Stimulated activated CD8-positive, alpha-beta memory T cell treated with anti-CD3 and anti-CD28 coated beads, Interleukin-2, amount 100 ng/mL, for 1 hour (primary cell): Measurements from ENCODE around the gene ABO.
"Not testable (repeated sequence)": the region's sequence is repeated elsewhere in the genome, so short reads cannot be mapped to it uniquely, and the experiment has no call there.

Experiments
- DNase-seq, 2 donors: peaks; one replicate each; pipeline ENCODE4 v3.0.0-alpha.2; 2020; ENCODE audit warnings: low read depth in 2 of 2

The ABO gene

DNA sequence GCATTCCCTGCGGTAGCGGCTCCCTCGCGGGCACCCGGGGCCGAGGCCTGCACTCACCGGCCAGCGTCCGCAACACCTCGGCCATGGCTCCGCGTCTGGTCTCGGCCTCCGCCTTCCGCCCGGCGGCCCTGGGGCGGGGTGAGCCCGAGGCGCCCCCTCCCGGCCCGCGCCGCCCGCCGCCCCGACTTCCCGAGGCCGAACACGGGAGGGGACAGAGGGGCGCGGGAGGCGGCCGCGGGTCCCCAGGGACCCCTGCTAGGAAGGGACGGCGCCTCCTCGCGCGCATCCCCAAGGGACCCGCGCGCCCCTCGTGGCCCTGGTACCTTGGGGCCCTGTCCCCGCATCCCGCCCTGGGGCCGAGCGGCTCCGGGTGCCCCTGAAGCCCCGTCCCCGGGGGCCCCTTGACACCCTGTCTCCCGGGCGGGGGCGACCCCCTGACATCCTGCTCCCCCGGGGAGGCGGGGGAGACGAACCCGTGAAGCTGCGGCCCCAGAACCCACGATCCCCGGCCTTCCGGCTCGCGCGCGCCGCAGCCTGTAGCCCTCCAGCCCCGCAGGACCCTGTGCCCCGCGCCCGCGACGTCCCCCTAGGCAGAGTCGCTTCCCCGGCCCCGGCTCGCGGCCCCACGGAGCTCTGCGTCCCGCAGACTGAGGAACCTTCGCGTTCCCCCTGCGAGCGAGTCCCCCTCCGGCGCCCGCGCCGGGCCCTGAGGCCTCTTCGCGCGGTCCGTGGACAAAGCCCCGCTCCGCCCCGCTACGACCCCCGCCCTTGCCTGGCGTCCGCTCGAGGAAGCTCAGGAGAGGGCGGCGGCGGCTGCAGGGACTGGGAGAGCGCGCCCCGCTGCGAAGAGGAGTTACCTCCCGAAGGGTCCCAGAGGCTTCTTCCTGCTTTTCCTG, at the start of gene ABO:
TSS of gene ABO (minus strand) at position 97 of the 896 bp plus-strand sequence.
- DNase-seq = no peak

DNA sequence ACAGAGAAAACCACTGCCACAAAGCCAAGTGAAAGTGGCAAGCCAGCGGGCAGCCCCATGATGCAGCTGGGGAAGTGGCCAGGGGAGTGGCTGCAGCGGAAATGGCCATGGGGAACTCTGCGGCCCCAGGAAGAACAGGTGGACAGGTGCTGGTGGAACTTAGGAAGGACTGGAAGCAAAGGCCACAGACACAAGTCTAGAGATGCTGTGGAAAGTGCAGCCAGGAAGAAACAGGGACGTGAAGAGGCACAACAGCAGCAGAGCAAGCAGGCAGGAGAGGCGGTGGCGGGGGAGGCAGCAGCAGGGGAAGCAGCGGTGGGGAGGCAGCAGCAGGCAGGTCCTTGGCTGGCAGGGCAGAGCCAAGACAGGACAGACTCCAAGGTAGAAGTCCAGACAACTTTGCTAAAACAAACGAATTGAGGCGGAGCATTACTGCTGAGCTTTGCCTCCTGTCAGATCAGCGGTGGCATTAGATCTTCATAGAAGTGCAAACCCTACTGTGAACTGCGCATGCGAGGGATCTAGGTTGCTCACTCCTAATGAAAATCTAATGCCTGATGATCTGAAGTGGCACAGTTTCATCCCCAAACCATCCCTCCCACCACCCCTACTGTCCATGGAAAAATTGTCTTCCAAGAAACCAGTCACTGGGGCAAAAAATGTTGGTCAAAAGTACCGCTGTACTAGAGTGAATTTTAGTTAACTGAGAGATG, 49.1 kb upstream of the ABO start:
- no peak for DNase-seq

DNA sequence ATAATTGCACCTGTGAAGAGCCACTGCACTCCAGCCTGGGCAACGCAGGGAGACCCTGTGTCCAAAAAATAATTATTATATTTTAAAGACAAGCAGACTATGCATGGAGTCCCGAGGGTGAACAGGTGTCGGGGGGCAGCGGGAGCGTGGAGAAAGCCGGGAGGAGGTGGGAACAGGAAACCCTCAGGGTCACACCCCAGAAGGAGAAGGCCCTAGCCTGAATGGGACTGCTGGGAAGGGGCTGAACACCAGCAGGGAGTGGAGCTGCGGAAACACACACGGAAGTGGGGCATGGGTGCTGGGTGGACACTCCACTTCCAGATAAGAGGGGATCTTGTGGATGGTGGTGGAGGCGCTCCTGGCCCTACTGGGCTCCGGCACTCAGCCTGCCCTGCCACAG, 48.2 kb upstream of the ABO start:
- no peak for DNase-seq

DNA sequence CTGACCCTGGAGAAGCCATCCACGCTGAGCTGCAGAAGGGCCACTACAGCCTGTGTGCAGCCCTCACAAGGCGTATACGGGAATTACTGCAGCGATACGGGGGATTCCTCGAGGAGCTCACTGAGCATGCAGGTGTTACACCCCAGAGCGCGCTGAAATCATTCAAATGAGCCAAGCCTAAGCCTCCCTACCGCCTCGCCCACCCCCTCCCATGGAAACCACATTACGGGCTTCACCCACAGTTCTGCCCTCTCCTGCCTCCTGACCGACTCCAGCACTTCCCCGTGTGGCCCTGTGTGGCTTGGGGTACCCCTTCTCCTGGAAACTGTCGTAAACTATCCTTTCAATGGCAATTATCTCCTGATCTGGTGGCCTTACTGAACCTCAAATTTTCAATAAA, 47.7 kb upstream of the ABO start:
- DNase-seq = no peak

DNA sequence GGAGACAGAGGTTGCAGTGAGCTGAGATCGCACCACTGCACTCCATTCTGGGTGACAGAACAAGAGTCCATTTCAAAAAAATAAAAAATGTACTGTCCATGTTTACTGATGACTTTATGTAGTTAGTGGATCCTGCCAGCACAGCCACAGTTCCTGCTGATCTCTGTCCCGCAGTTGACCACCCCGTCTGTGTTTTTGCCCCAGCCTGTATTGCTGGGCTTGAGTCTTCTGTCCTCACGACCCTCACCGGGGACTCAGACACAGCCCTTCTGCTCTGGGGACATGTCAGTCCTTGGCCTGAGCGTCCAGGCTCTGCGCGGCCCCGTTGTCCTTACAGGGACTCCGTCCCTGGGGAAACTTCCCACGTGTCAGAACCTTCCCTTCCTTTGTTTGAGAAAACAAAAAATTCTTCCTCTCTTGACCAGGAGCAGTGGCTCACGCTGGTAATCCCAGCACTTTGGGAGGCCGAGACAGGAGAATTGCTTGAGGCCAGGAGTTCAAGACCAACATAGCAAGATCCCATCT, 46.5 kb upstream of the ABO start:
- no peak for DNase-seq

DNA sequence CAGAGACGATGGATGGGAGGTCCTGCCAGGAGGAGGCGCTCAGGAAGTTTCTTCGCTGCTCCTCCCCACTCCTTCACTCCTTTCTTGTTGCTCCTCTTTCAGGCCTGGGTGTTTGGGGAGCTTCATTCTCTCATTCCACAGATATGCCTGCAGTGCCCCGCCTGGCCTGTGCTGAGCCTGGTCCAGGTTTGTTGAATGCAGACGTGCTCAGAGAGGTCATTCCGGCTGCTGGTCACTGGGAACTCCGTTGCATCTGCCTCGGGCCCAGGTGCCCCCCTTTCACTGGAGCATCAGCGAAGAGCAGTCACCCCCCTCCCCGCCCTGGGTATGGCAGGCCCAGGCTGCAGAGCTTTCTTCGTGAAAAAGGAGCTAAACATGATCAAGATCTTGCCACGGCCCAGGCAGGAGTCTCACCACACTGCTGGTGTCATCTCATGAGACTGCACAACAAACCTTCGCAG, 45.5 kb upstream of the ABO start:
- DNase-seq = no peak

DNA sequence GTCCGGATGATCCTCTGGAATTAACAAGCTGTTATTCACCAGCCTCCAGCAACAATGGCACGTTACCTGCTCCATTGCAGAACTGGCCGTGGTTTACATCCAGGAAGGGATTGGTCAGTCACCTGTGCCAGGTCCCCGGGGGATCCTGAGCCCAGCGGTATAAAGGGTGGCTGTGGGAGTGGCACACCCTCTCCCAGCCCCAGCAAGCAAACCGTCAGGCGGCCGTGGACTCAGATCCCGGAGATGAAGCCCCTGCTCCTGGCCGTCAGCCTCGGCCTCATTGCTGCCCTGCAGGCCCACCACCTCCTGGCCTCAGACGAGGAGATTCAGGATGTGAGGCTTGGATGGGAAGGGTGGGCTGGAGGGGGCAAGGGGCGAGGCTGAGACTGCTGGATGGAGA, 42.5 kb upstream of the ABO start:
- DNase-seq = not testable (repeated sequence)

DNA sequence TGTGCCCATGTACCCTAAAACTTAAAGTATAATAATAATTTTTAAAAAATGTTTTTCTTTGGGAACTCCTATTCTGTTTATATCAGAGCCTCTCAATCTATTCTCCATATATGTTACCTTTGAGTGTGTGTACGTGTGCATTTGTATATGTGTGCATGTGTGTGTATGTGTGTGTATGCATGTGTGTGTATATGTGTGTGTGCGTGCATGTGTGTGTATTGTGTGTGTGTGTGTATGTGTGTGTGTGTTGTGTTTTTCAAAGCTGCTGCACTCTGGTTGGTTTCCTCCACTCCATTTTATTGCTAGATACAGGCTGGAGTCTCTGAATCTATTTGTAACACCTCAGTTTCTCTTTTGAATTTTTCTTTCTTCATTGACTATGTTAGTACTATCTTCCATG, 41.0 kb upstream of the ABO start:
- DNase-seq = no peak

DNA sequence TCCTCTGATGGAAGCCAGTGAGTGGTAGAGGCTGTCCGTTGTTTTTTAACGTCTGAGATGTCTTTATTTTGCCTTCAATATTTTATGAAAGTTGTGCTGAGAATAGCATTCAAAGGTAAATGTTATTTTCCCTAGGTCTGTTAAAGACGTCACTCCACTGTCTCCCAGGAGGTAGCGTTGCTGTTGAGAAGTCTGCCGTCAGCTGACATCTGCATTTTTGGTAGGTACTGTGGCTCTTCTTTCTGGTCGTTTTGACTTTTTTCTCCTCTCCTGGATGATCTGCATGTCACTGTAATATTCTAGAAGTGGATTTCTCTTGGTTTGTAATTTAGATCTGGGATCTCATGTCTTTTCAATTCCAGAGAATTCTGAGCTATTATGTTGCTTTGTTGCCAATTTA, 34.6 kb upstream of the ABO start:
- no peak for DNase-seq

DNA sequence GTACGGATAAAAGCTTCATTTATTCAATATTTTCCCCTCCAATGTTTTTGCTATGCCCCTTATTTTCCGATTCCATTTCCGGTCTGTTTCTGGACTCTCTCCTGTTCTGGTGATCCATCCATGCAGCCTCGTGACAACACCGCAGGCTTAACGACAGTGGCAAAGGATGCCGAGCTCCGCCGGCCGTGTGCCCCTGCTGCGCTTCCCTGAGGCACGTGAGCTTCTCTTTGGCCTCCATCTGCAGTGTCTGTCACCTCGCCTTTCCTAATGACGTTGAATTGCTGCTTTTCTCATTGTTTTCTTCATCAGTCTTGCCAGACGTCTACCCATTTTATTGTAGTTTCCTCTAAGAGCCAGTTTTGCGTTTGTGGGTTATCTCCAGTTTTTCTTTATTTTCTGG, 32.3 kb upstream of the ABO start:
- no peak for DNase-seq

DNA sequence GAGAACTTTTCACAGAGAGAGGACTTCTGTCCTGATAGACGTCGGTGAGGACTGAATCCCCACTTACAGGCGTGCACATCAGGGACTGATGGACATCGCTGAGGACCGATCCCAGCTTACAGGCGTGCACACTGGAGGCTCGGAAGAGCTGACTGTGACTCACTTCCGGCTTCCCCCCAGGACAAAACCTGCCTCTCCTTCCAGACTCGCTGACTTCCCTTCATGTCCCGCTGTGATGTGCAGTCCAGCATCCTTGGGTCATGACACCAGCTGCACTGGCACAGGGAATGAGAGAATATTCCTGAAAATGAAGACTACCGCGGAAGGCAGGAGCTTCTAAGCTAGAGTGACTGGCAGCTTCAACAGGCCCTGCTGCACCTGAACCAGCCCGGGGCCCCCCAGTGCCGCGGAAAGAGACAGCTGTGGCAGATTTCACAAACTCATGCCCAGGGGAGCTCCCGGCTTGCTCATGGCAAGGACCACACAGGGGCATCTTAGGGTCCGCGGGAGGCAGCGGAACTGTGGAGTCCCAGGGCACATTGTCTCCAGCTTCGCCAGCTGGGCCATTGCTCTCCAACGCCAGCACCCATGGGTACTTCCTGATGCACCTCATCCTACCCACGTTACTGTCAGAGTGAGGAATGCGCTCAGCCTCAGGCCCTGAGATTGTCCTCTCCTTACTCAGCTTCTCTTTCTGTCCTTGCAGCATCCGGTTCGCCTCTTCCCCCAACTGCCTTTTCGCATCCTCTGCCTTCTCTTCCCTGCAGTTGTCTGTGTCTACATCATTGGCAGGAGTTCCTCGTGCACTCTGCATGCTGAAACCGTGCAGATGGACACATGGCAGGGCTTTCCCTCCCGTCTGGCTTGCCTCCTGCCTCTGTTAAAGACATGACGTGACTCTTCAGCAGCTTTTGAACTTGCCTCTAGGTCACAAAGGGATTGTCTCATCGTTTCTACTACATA, 31.5 kb upstream of the ABO start:
- DNase-seq = no peak

DNA sequence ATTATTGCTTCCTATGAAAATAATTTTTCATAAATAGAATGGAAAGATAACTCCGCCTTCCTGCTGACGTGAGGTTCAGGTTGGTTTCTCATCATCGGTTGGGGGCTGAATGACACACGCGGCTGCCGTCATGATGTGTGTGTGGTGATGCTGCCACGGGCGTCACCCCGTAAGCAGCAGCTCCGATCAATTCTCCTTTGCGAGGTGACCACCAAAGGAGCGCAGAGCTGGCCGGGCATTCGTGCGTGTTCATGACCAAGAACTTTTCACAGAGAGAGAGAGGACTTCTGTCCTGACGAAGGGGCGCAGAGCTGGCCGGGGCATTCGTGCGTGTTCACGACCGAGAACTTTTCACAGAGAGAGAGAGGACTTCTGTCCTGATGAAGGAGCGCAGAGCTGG, 30.7 kb upstream of the ABO start:
- DNase-seq = no peak

DNA sequence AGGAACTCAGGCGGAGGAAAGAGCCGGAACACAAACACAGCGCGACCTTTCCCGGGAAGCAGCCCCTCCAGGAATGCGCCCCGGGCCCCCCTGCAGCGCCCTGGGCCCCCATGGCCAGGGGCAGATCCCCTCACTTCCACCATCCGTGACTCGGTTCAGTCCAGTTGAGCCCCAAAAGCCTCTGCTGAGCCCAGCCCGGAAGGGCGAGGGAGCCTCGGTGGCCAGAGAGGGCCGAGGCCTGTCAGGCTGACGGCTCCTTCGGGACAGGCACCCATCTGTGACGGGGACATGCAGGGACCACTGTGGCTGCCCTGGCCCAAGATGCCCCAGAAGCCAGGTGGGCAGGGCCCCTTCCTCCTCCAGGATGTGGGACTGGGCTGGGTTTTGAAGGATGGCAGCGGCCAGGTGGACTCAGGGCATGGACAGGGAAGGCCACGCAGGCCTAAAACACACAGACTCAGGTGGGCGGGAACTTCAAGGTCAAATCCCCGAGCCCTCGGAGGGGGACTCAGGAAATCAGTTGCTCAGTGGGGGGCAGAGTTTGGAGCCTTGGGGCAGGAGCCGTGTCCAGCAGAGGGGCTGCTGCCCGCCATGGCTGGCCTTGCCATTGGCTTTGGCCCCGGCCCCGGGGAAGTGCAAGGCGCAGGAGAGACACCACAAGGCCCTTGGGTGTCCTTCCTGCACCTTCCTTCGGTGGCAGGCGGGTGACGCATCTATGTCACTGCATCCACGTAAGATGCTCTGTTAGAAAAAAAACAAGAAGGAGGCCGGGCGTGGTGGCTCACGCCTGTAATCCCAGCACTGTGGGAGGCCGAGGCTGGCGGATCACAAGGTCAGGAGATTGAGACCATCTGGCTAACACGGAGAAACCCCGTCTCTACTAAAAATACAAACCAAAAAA, 29.7 kb upstream of the ABO start:
- no peak for DNase-seq

DNA sequence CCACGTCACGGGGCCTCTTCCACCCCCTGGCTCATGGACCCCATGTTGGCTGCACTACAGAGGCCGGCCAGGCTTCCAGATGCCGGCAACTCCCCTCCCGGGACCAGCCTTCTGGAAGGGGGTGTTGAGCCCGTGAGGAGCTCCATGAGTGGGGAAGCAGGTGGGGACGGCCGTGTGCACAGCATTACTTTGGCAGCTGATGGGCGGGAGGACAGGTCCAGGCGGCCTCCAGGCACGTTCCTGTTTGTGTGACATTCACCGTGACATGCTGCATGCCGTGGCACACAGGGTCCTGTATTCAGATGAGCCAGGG, 29.1 kb upstream of the ABO start:
- no peak for DNase-seq

DNA sequence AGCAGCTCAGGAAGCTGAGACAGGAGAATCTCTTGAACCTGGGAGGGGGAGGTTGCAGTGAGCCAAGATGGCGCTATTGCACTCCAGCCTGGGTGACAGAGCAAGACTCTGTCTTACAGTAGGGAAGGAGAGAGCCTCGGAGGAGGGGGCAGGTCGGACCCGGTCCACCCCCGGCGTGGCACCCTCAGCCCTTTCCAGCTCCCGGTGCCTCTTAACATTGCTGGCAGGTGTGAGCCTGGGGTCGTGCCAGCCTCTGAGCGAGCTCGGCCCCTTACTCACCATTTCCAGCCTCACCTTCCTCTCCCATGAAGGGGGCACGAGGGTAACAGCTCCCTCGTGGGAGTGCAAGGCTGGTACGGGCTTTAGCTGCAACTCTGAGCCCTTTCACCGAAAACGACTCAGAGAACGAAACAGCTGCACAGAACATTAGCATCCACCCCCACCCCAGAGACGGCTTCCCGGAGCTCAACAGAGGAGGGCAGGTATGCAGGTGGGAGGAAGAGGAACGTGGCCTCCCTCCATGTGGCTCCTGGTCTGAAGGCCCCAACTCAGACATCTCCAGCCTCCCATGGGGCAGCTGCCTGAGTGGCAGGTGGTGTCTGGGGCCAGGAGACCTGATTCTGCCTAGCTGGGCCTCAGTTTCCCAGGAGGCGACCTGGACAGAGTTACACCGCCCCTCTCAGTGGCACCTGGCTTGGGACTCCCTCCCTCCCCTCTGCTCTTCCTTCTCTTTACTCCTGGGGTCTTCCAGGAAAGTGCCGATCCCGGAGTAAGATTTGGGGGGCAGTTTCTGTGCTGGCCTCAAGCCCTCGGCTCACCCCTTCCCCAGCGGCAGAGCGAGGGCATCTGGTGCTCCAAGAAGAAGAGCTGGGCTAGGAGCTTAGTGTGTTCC, 28.5 kb upstream of the ABO start:
- DNase-seq = no peak

DNA sequence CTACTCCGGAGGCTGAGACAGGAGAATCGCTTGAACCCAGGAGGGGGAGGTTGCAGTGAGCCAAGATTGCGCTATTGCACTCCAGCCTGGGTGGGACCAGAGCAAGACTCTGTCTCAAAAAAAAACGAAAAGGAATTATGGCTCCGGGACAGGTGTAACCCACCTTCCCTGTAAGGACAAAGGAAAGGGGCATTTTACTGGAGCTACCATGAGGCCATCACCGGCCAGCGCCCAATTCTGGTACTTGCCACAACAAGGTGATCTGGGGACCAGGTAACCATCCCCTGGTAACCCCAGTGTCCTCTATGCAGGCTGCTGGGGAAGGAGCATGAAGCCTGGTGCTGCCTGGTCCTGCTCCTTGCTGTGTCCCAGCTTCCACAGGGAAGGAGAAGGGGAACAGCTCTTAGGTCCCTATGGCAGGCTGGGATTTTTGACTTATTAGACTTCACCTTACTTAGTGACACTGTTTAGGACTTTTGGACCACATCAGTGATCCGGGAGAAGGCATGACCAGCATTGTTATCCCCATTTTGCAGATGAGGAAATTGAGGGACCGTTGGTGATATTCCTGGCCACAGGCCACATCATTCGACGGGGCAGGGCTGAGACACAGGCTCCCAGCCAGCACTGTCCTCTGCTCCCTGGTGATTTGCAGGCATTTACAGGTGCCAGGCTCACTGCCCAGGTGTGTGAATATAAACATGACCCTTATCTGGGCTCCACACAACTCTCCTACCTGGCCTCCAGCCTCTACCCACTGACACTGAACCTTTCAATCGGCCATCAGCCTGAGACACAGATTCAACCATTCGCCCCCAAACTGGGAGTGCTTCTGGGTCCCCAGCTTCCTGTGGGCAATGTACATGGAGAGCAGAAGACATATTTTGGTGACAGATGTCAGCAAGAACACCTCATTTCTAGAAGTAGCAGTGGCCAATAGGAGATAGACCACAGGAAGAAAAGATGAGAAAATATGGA, 26.5 kb upstream of the ABO start:
- no peak for DNase-seq

DNA sequence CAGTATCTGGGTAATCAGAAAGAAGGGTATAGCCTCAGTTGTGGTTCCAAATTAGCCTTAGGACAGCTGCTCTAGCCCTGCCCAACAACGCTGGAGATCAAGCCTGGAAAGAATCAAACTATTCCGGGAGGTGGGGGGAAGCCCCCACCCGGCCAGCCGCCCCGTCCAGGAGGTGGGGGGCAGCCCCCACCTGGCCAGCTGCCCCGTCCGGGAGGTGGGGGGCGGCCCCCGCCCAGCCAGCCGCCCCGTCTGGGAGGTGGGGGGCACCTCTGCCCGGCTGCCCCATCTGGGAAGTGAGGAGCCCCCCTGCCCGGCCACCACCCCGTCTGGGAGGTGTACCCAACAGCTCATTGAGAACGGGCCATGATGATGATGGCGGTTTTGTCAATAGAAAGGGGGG, 25.0 kb upstream of the ABO start:
- DNase-seq = not testable (repeated sequence)

DNA sequence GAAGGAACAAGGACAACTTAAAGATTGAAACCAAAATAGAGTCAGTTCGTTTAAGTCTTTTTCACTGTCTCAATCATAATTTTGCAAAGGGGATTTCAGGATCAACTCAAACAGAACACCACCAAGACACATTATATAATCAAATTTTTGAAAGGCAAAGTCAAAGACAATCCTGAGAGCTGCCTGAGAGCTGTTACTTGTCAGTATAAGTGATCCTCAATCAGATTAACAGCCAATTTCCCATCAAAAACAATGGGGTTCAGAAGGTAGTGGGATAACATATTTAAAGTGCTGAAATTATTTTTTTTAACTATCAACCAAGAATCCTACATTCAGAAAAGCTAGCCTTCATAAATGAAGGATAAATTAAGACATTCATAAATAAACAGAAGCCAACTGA, 19.3 kb upstream of the ABO start:
- no peak for DNase-seq
